Globus pallidus (tissue), 1 donor: ENCODE data around the gene ZNF618.

ENCODE experiments used
- DNase-seq: peaks from one replicate; pipeline ENCODE4 v3.0.0-alpha.2; 2015; ENCODE audit warnings: low spot score

Gene ZNF618

GRCh38 chr9:113957351-113957750 is 81.2 kb downstream of the ZNF618 start:
- no peak for DNase-seq

DNA sequence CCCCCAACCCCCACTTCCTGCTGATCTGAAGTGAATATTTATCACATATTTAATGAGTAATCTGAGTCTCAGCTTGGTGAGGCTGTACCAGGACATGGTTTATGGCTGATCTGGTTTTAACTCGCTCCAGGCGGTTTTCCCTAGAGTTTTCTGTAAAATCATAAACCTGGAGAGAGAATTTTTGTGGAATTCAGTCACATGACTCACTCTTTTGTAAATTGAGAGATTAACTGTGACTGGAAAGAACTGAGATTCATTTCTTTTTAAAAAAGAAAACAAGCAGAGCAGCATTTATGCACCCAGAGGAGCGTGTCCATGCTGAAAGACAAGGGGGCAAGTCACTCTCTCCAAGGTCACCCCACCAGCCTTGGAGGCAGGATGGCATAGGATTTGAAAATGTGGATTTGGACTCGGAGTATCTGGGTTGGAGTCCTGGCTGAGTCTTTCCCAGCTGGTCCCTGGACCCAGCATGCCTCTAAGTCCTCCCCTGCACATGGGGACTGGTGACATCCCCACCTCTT is 81.8 kb downstream of the ZNF618 start:
- DNase-seq, result no peak

DNA sequence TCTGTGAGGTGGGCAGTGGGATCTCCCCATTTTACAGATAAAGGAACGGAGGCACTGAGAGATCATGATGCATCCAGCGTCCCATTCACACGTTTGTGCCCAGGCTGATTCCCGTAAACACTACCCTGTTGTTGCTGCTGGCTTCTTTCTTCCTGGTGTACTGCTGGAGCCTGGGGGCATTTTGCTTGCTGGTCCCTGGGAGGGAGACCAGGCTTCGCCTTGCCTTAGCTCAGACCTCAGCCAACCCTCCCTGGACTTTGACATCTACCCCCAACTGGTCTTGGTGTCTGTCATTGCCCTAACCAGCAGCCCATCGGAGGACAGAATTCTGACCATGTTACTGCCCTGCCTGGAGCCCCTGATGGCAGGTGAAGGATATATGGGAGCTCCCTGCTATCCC is 82.4 kb downstream of the ZNF618 start:
- no peak for DNase-seq

DNA sequence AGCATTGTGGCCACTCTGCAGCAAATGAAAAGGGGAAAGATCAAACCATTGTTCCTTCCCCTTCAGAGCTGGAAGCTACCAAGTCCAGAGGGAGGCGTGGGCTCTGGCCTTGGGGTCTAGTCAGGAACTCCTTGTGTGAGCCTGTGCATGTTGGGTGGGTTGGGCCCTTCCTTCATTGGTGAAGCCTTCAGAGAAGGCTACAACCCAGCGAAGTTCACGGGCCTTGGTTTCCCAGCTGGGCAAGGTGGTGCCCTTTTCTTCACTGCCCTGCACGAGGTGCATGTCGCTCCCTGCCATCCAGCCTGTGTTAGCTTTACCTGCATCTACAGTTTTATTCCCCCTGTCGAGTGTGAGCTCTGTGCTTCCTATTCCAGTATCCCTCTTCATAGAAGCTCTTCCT is 84.7 kb downstream of the ZNF618 start:
- no peak for DNase-seq

DNA sequence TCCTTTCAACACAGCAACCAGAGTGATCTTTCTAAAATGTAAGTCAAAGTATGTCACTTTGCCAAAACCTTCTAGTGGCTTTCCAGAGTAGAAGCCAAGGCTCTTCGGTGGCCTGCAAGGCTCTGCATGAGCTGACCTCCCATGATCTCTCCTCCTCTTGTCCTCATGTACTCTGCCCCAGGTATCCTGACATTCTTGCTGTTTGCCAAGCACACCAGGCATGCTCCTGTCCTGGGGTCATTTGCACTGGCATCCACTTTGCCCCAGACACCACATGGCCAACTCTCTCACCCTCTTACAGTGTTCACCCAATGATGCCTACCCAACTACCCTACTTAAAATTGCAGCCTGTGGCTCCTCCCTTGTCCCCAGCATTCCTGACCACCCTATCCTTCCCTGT is 86.3 kb downstream of the ZNF618 start:
- DNase-seq, result no peak

DNA sequence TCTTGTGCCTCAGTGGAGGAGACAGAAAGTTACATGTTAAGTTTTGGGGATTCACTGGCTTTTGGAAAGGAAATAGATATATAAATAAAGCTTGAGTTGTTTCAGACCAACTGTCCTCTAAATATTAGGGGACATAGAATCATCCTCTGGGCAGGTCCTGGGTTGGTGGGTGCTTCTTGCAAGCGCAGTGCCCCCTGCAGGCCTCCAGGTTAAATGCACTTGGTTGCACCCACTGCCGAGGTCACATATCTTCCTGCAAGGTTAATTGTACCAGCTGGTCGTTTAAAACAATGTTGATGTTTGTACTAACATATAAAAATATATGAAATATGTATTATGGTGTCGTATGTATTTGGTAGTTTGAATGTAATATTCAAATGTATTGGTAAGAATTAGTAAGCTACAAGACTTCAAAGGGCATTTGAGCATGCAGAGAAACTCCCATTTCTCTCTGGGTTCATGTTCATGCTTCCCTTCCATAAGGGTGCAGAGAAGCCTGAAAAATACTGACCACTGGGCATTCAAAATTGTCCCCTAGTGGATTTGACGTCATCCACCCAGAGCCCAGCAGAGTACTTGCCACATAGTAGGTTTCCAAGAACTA is 87.0 kb downstream of the ZNF618 start:
- peak; percentile 40 for DNase-seq

GRCh38 chr9:113963696-113964494 is 87.8 kb downstream of the ZNF618 start:
- no peak for DNase-seq

DNA sequence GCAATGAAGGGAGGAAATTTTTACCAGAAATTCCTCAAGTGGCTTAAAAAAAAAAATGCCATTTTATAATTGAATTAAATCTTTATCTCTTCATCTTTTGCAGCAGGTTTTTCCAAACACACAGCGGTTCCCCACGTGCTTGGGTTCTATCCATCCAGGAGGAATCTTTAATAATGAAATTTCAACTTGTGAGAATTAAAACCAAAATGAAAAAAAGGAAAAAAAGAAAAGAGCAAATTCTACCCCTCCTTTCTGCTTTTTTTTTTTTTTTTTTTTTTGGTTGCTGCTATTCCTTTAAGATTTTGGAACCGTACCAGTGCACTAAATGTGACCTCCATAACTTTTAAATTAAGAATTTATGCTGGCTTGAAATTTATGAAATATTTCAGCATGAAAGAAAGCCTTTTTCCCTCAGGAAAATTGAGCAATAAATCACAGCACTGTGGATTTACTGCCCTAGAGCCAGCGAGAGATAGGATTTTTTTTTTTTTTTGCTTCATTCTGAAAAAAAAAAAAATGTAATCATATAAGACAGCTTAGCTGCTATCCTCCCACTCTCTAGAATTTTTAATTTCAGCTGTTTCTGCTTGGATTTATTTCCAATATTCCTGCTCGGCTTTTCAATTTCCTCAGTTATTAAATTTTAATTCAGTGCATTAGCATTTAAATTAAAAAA is 88.5 kb downstream of the ZNF618 start:
- no peak for DNase-seq

DNA sequence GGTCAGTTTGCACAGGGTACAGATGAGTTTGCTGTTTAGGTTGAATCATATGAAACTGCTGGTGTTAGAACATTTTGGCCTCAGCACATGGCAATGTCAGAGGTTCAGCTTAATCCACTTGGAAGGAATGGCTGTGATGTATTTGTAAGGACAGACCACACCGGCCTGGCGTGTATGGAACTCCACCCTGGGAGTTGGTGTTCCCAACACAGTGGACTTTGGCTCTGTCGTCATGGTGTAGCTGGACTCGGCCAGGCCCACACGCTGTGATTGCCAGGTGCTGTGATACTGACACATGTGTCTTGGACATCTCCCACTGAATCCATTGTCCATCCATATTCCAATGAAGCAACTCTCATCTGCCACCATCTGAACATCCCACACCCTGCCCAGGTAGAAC is 90.3 kb downstream of the ZNF618 start:
- DNase-seq, result no peak

DNA sequence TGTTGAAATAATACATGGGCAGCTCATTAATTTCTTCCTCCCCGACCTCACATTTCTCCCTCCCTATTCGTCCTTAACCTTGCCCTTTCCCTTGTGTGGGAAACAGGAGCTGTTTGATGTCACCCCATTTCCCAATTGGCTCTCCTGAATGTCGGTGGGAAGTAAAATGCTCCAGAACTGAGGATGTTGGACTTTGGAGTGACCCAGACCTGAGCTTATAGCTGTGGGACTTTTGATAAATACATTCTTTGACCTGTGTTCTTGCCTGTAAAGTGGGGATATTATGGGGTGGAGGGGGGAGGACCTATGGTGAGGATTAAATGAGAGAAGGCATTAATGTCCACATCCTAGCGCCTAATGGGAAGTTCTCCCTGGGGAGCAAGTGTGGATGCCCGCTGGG is 91.3 kb downstream of the ZNF618 start:
- DNase-seq, result no peak

GRCh38 chr9:113969343-113969742 is 93.2 kb downstream of the ZNF618 start:
- DNase-seq, result no peak

- DNase-seq, result no peak
Observed at GRCh38 chr9:113973226-113973625, 97.1 kb downstream of the ZNF618 start.

GRCh38 chr9:113973963-113974413 is 97.9 kb downstream of the ZNF618 start:
- DNase-seq, result no peak

DNA sequence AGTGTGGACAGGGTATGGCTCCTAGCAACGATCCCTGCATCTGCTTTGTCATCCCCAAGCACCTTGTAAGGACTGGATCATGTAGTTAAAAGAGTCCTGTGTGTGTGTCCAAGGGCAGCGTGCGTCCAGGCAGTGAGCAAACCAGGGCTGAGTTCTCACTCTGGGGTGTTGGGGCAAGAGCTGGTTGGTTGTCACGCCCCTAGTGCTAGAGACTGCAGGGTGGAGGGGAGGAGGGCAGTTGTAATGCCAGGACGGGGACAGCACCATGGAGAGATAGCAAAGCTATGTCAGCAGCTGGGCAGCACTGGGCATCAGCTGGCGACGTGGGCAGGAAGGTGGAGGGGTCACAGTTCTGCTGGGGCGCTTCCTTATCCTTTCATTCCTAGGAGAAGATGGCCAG is 100.8 kb downstream of the ZNF618 start:
- no peak for DNase-seq

DNA sequence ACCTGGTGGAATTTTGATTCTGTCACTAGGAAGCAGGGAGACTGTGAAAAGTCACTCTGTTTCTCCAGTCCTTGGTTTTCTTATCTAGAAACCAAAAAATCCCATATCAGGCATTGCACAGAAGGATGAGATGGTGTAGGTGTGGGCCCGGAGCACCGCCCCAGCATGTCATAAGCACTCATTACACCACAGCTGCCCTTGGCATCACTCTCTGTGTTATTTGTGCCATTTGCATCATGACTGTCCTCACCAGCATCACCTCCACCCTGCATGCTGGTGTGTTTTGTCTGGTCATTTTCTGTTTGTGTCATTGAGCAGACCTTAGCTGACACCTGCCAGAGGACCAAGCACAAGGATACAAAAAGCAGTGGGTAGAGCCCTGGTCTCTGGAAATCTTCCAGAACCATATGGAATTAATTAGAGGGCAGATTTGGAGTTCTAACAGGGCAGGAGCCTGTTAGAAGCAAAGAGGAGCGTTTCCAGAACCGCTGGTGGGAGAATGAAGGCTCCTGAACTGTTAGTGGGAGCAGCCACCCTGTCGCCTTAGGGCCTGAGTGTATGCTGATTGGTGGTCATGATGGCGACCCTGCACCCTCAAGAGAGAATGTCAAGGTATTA is 102.7 kb downstream of the ZNF618 start:
- DNase-seq, result no peak

- DNase-seq, result no peak
Observed at GRCh38 chr9:113979343-113980127, 103.4 kb downstream of the ZNF618 start.

DNA sequence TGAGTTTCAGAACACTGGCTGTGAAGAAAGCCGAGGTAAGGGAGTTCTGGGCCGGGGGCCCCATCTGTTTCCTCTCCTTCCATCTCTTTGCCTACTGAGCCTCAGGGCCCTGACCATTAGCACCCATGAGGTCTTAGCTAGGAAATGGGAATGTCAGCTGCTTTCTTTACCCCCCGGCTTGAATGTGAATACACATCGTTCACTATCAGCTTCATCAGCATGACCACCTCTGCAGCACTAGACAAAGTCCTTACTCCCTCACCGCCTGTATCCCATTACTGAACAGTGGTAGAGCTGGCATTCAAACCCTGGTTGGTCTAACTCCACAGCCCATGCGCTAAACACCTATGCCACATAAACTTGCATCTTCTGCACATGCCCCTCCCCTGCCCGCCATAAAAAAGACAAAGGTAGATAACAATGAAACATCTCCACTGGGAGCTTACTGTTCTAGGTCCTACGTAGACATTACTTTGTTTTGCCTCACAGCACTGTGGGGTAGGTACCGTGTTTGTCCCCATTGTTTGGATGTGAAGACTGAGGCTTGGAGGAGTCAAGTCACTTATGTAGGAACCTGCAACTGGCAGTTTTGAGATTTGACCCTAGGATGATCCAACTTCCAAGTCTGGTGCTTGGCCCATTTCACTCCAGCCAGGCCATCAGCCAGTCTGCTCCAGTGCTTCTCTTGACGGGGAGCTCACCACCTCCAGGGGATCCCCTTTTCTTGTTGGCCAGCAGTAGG is 108.7 kb downstream of the ZNF618 start:
- DNase-seq, result no peak

GRCh38 chr9:113985968-113986585 is 110.0 kb downstream of the ZNF618 start:
- no peak for DNase-seq

DNA sequence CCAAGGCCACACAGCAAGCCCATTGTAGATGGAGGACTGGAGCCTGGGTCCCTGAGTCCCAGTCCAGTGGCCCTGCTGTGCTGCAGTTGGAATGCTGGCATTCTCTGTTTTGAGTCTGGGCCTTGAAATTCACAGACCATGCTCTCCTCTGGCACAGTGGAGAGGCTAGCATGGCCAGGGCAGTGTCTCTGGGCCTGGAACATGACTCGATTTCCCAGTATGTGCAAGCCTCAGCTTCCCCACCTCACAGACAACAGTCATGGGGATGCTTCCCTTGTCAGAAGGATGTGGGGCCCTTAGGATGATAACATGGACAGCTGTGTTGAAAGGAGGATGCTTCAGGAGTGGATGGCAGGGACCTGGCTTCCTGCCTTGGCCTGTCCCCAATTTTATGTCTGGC is 110.8 kb downstream of the ZNF618 start:
- no peak for DNase-seq

DNA sequence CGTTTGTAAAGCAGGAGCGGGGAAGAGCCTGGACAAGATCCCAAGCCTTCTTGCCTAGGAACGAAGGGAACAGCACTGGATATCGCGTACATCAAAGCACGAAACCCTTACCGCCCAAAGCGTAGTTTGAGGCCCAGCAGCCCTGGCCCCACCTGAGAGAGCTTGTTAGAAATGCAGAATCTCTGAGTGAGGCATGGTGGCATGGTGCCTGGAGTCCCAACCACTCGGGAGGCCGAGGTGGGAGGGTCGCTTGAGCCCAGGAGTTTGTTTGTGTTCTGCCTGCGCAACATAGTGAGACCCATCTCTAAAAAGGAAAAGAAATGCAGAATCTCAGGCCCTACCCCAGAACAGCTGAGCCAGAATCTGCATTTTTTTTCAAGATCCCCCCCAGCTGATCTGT is 111.4 kb downstream of the ZNF618 start:
- DNase-seq, result no peak
